ENCODE data around the gene ADISSP. TPM values are rescaled to one million over a fixed set of nuclear protein-coding genes. Genes with fewer than 3 reads are reported as not detected.
"Not testable (repeated sequence)": the region's sequence is repeated elsewhere in the genome, so short reads cannot be mapped to it uniquely, and the experiment has no call there.

Gene ADISSP
- polyA plus RNA-seq, 3 donors, result 59.6 to 78.5 (median 68.5) TPM

DNA sequence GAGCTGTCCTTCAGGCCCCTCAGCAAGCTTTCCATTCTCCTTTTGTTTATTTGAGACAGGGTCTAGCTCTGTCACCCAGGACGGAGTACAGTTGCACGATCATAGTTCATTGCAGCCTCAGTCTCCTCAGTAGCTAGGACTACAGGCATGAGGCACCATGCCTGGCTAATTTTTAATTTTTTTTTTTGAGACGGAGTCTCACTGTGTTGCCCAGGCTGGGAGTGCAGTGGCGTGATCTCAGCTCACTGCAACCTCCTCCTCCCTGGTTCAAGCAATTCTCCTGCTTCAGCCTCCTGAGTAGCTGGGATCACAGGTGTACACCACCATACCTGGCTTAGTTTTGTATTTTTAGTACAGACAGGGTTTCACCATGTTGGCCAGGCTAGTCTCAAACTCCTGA, 21.6 kb upstream of the ADISSP start:
- H3K4me3 ChIP-seq (replicated peaks in 1 of 3; ENCODE audit: low read depth in 2 of 3, low read length in 3 of 3); H3K9me3 ChIP-seq (replicated peaks in 1 of 2; ENCODE audit: control insufficient read depth in 1 of 2, insufficient read depth in 1 of 2, low read length in 2 of 2); H3K27me3 Mint-ChIP-seq (ENCODE audit: low read depth in 3 of 3); H3K4me2 ChIP-seq (replicated peaks; ENCODE audit: extremely low read depth, low read length, poor library complexity, severe bottlenecking); H3K36me3 Mint-ChIP-seq; H3K27ac Mint-ChIP-seq; H3K27me3 ChIP-seq (ENCODE audit: control insufficient read depth in 2 of 2, insufficient read depth in 2 of 2, low read length in 2 of 2); H3K4me3 Mint-ChIP-seq; DNase-seq; H3K36me3 ChIP-seq (replicated peaks in 1 of 2; ENCODE audit: control insufficient read depth in 1 of 2, insufficient read depth in 2 of 2, low read length in 2 of 2); H3K9me3 Mint-ChIP-seq; H3K27ac ChIP-seq (ENCODE audit: low read depth in 1 of 2, low read length in 2 of 2); H3K9ac ChIP-seq (ENCODE audit: insufficient read depth, low read length, poor library complexity, severe bottlenecking): not testable (repeated sequence)
- intact Hi-C loops (cut with micrococcal nuclease), result loop anchor here in 1 of 2 donors (10.0 kb wide), 1 partner anchor 56 kb away; the partner anchor contains the start of gene MAVS
- WGBS (ENCODE audit: insufficient coverage), result 100% methylated on average over 4 of the region's 4 CpGs
- Histone ChIP-seq H3K4me1 (ENCODE audit: control insufficient read depth in 1 of 2, insufficient read depth in 2 of 2, low read length in 2 of 2) (peaks cover 26 to 28% of the 10 kb centered on the region in 2 donors), H2AFZ (ENCODE audit: insufficient read depth, low read depth, low read length, poor library complexity, severe bottlenecking) (peak overlapping the region; percentile 21), H3K79me2 (ENCODE audit: insufficient read depth, low read length) (peaks cover 20% of the 10 kb centered on the region), H4K20me1 (ENCODE audit: insufficient read depth, low read length) (peaks cover 19% of the 10 kb centered on the region)
- peaks cover 24% of the 10 kb centered on the region for H3K4me1 Mint-ChIP-seq

DNA sequence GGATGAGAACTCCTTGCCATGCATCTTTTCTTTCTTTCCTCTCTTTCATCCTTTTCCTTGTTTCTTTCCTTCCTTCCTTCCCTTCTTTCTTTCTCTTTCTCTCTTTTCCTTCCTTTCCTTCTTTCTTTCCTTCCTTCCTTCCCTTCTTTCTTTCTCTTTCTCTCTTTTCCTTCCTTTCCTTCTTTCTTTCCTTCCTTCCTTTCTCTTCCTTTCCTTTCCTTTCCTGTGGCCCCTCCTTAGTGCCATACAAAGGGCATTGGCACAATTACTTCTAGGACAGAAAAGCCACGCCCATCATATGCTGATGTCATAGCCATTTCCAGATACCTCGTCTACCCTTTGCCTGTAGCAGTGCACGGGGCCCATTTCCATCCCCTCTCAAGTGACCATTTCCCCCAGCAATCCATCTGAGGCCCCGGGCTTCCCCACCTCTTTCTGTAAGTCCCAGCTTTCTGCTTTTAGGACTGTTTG, 21.2 kb upstream of the ADISSP start:
- intact Hi-C loops (cut with micrococcal nuclease), result loop anchor here in 1 of 2 donors (10.0 kb wide), 1 partner anchor 56 kb away; the partner anchor contains the start of gene MAVS
- H3K36me3 ChIP-seq (replicated peaks in 1 of 2; ENCODE audit: control insufficient read depth in 1 of 2, insufficient read depth in 2 of 2, low read length in 2 of 2), result peaks cover 1 to 2% of the 10 kb centered on the region in 2 donors
- H3K79me2 ChIP-seq (ENCODE audit: insufficient read depth, low read length), result peaks cover 25% of the 10 kb centered on the region
- TF ChIP-seq, protein P1, sequence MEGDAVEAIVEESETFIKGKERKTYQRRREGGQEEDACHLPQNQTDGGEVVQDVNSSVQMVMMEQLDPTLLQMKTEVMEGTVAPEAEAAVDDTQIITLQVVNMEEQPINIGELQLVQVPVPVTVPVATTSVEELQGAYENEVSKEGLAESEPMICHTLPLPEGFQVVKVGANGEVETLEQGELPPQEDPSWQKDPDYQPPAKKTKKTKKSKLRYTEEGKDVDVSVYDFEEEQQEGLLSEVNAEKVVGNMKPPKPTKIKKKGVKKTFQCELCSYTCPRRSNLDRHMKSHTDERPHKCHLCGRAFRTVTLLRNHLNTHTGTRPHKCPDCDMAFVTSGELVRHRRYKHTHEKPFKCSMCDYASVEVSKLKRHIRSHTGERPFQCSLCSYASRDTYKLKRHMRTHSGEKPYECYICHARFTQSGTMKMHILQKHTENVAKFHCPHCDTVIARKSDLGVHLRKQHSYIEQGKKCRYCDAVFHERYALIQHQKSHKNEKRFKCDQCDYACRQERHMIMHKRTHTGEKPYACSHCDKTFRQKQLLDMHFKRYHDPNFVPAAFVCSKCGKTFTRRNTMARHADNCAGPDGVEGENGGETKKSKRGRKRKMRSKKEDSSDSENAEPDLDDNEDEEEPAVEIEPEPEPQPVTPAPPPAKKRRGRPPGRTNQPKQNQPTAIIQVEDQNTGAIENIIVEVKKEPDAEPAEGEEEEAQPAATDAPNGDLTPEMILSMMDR (IDR thresholded peaks at IDR 0.05), result no peak
- no peak overlapping the region for H3K27ac ChIP-seq (ENCODE audit: low read depth in 1 of 2, low read length in 2 of 2)
- H3K4me1 ChIP-seq (ENCODE audit: control insufficient read depth in 1 of 2, insufficient read depth in 2 of 2, low read length in 2 of 2), result peaks cover 26 to 32% of the 10 kb centered on the region in 2 donors
- H3K27ac Mint-ChIP-seq, result no peak overlapping the region
- peak in 1 of 3 donors; percentile 16 for DNase-seq
- no peak overlapping the region for H3K4me3 Mint-ChIP-seq
- H3K9me3 Mint-ChIP-seq, result no peaks in the 10 kb centered on the region
- no peak overlapping the region for H3K9ac ChIP-seq (ENCODE audit: insufficient read depth, low read length, poor library complexity, severe bottlenecking)
- 84% methylated on average over 3 of the region's 4 CpGs for WGBS (ENCODE audit: insufficient coverage)
- H3K27me3 ChIP-seq (ENCODE audit: control insufficient read depth in 2 of 2, insufficient read depth in 2 of 2, low read length in 2 of 2), result no peaks in the 10 kb centered on the region
- no peak overlapping the region for H3K4me3 ChIP-seq (replicated peaks in 1 of 3; ENCODE audit: low read depth in 2 of 3, low read length in 3 of 3)
- H3K4me2 ChIP-seq (replicated peaks; ENCODE audit: extremely low read depth, low read length, poor library complexity, severe bottlenecking), result no peak overlapping the region
- peaks cover 5 to 9% of the 10 kb centered on the region in 2 donors for H3K36me3 Mint-ChIP-seq
- H3K27me3 Mint-ChIP-seq (ENCODE audit: low read depth in 3 of 3), result peaks cover 0 to 3% (median 1%) of the 10 kb centered on the region in 3 donors
- H3K4me1 Mint-ChIP-seq, result peaks cover 26% of the 10 kb centered on the region
- peaks cover 24% of the 10 kb centered on the region for H4K20me1 ChIP-seq (ENCODE audit: insufficient read depth, low read length)
- H3K9me3 ChIP-seq (replicated peaks in 1 of 2; ENCODE audit: control insufficient read depth in 1 of 2, insufficient read depth in 1 of 2, low read length in 2 of 2), result no peaks in the 10 kb centered on the region
- H2AFZ ChIP-seq (ENCODE audit: insufficient read depth, low read depth, low read length, poor library complexity, severe bottlenecking), result peak overlapping the region; percentile 21

Data from CD14-positive monocyte (primary cell).